Left ventricle myocardium inferior (tissue), 1 donor: Measurements from ENCODE around the gene TRIM31. TPM values are rescaled to one million over a fixed set of nuclear protein-coding genes. Genes with fewer than 3 reads are reported as not detected.
A peak's percentile ranks its signal among the peaks of the same experiment; 100 is the strongest.

Experiments
- DNase-seq: peaks from one replicate; pipeline ENCODE4 v3.0.0-alpha.2; 2020
- H3K27ac ChIP-seq: fragments of 200-600 bp; replicated peaks from 2 replicates; pipeline ENCODE4 v1.8.0; 2021
- H3K27me3 ChIP-seq: fragments of 200-600 bp; 2 replicates; pipeline ENCODE4 v1.8.0; 2021; ENCODE audit warnings: low read depth
- H3K36me3 ChIP-seq: fragments of 200-600 bp; 2 replicates; pipeline ENCODE4 v1.8.0; 2021
- H3K4me1 ChIP-seq: fragments of 200-600 bp; 2 replicates; pipeline ENCODE4 v1.8.0; 2021
- H3K4me3 ChIP-seq: fragments of 200-600 bp; 2 replicates; pipeline ENCODE4 v1.8.0; 2021; ENCODE audit warnings: mild to moderate bottlenecking, moderate library complexity
- H3K9me3 ChIP-seq: fragments of 200-600 bp; replicated peaks from 2 replicates; pipeline ENCODE4 v1.8.0; 2021
- CTCF ChIP-seq: fragments of 200-600 bp; IDR thresholded peaks from 2 replicates; pipeline ENCODE4 v1.8.0; 2021; ENCODE audit warnings: antibody characterized with exemption, mild to moderate bottlenecking, borderline replicate concordance
- intact Hi-C: fragments of 100-400 bp; cut with micrococcal nuclease; formaldehyde crosslinking; loops from one replicate; pipeline ENCODE4 v1.11.0; 2022
- total RNA-seq: library from RNA; stranded (reverse); fragmentation: NEBNext Ultra II Directional; extraction: Animal tissue kit (Norgen Biotek cat#: 25700); gene quantifications from one replicate; pipeline ENCODE4 v1.2.1, GENCODE V29; 2021
- donor health status: DM: no; HTN: yes; CAD: no; lungs with severe emphysema.

The TRIM31 gene
- total RNA-seq, 1 donor from 2014 or later = not detected

- Histone ChIP-seq H3K9me3 (no peaks in the 10 kb centered on the region), H3K27me3 (peaks cover 96% of the 10 kb centered on the region), H3K4me3 (no peak overlapping the region), H3K4me1 (peaks cover 12% of the 10 kb centered on the region), H3K36me3 (no peaks in the 10 kb centered on the region), H3K27ac (no peak overlapping the region)
- TF ChIP-seq CTCF = no peak
- DNase-seq = no peak
- intact Hi-C loops = no loop called here
Observed at GRCh38 chr6:30092852-30093543, 19.9 kb downstream of the TRIM31 start.

- Histone ChIP-seq H3K4me3 (no peak overlapping the region), H3K36me3 (no peaks in the 10 kb centered on the region), H3K27ac (no peak overlapping the region), H3K4me1 (peaks cover 12% of the 10 kb centered on the region), H3K27me3 (peaks cover 96% of the 10 kb centered on the region), H3K9me3 (no peaks in the 10 kb centered on the region)
- intact Hi-C loops = no loop called here
- TF ChIP-seq CTCF = no peak
- DNase-seq = no peak
Observed at GRCh38 chr6:30091577-30092381, 21.1 kb downstream of the TRIM31 start.

GRCh38 chr6:30087876-30088275 is 25.0 kb downstream of the TRIM31 start:
- H3K9me3 ChIP-seq = no peaks in the 10 kb centered on the region
- DNase-seq = no peak
- no peaks in the 10 kb centered on the region for H3K36me3 ChIP-seq
- peaks cover 70% of the 10 kb centered on the region for H3K27me3 ChIP-seq
- intact Hi-C loops = no loop called here
- TF ChIP-seq CTCF = no peak
- H3K4me1 ChIP-seq = peaks cover 6% of the 10 kb centered on the region
- no peak overlapping the region for H3K4me3 ChIP-seq
- H3K27ac ChIP-seq = no peak overlapping the region

- no peaks in the 10 kb centered on the region for H3K9me3 ChIP-seq
- no peak for TF ChIP-seq CTCF
- no peaks in the 10 kb centered on the region for H3K36me3 ChIP-seq
- peaks cover 19% of the 10 kb centered on the region for H3K4me1 ChIP-seq
- peaks cover 80% of the 10 kb centered on the region for H3K27me3 ChIP-seq
- H3K27ac ChIP-seq = no peak overlapping the region
- no peak overlapping the region for H3K4me3 ChIP-seq
- intact Hi-C loops = no loop called here
- no peak for DNase-seq
Observed at GRCh38 chr6:30077218-30077617, 35.7 kb downstream of the TRIM31 start.

GRCh38 chr6:30075790-30076732 is 36.8 kb downstream of the TRIM31 start:
- peak; percentile 30 for TF ChIP-seq CTCF
- Histone ChIP-seq H3K4me3 (peak overlapping the region; percentile 56), H3K9me3 (no peaks in the 10 kb centered on the region), H3K36me3 (no peaks in the 10 kb centered on the region), H3K27ac (no peak overlapping the region), H3K4me1 (peaks cover 25% of the 10 kb centered on the region), H3K27me3 (peaks cover 91% of the 10 kb centered on the region)
- intact Hi-C loops = no loop called here
- DNase-seq = no peak
